Measurements from ENCODE around the gene GALNT7. TPM values are rescaled to one million over a fixed set of nuclear protein-coding genes. Genes with fewer than 3 reads are reported as not detected.

The GALNT7 gene
- total and polyA plus RNA-seq, 10 of the 15 experiments (the other 5 are each of a cell fraction or from before 2014, with no cell fraction given) = 14.2 to 33.2 (median 28.9) TPM

GRCh38 chr4:173248690-173249089, 80.1 kb downstream of the GALNT7 start (continued):
- TF ChIP-seq IKZF2 (IDR thresholded peaks at IDR 0.05) = no peak

GRCh38 chr4:173252024-173252935, 83.7 kb downstream of the GALNT7 start:
- BruUV-seq (replicated peaks) = no TSS peak
- FAIRE-seq (peak; percentile 49), DNase-seq (ENCODE audit: low read depth, low spot score) (peak; percentile 68), ATAC-seq (peak; percentile 51)
- in situ Hi-C loops (cut with MboI) = no loop called here
- peaks cover 0 to 5% of the 10 kb centered on the region in 2 experiments; a peak in 2 of 4 replicates for H3K36me3 ChIP-seq (ENCODE audit: control insufficient read depth in 2 of 2, insufficient read depth in 2 of 2, low read length in 1 of 2)
- H3K79me2 ChIP-seq (ENCODE audit: control insufficient read depth, insufficient read depth, low read length) = peaks cover 23% of the 10 kb centered on the region
- H3K4me2 ChIP-seq (ENCODE audit: control insufficient read depth, insufficient read depth) = no peak overlapping the region; the same call in 1 of the 2 replicates
- peak overlapping the region; percentile 61 for H3K27ac ChIP-seq (ENCODE audit: control insufficient read depth, insufficient read depth)
- ChIA-PET RAD21 (ENCODE audit: unreplicated experiment) (interaction anchor here (0.6 kb wide), 1 partner anchor 11 kb away, joined by 3 read pairs; no protein-coding TSS in a partner anchor), CTCF (interaction anchor here (1.0 to 6.2 kb wide), 2 partner anchors 85 to 230 kb away, joined by 3 to 127 read pairs; no protein-coding TSS in a partner anchor), POLR2A (interaction anchor here (0.5 to 0.9 kb wide), 3 partner anchors 82 to 810 kb away, joined by 3 read pairs; no protein-coding TSS in a partner anchor), SMC1A (ENCODE audit: uncharacterized antibody, unreplicated experiment) (interaction anchor here (0.8 to 2.5 kb wide), 5 partner anchors 57 to 239 kb away, joined by 3 to 18 read pairs (median 3); partner anchors contain the start of gene GALNT7)
- H3K9me3 ChIP-seq (replicated peaks; ENCODE audit: control insufficient read depth, insufficient read depth, low read length) = no peaks in the 10 kb centered on the region; the same call in 2 of the 3 replicates
- intact Hi-C loops (cut with micrococcal nuclease; ENCODE audit: unreplicated experiment) = loop anchor here (10.0 kb wide), 1 partner anchor 357 kb away; no protein-coding TSS in a partner anchor
- H3K27me3 ChIP-seq (replicated peaks in 1 of 2; ENCODE audit: control insufficient read depth in 2 of 2, insufficient read depth in 2 of 2, low read length in 1 of 2) = no peaks in the 10 kb centered on the region
- H3K9ac ChIP-seq (ENCODE audit: control insufficient read depth, insufficient read depth, low read length) = no peak overlapping the region
- H4K20me1 ChIP-seq (ENCODE audit: control insufficient read depth, insufficient read depth) = no peaks in the 10 kb centered on the region
- no peak overlapping the region for H3K4me3 ChIP-seq
- 30% methylated on average over 6 of the region's 6 CpGs for WGBS (ENCODE audit: insufficient coverage, insufficient replicate concordance, low lambda C conversion rate, missing lambda C conversion rate)
- no peak overlapping the region for H2AFZ ChIP-seq (ENCODE audit: control insufficient read depth, low read depth, low read length)
- peaks cover 26% of the 10 kb centered on the region for H3K4me1 ChIP-seq (ENCODE audit: control insufficient read depth, insufficient read depth, low read length)
- TF ChIP-seq TCF3 (IDR thresholded peaks at IDR 0.05; ENCODE audit: borderline replicate concordance, insufficient read depth, low read depth, low read length) = peak; percentile 93; the same call in 1 of the 2 replicates
- TF ChIP-seq SMARCA5 (IDR thresholded peaks at IDR 0.05) = no peak
- peak; percentile 71; the same call in 1 of the 2 replicates for TF ChIP-seq ZBED1 (IDR thresholded peaks at IDR 0.05; ENCODE audit: borderline replicate concordance)
- peak; percentile 82 for TF ChIP-seq REST (IDR thresholded peaks at IDR 0.05; ENCODE audit: low read depth, low read length)
- no peak for TF ChIP-seq NFYB (IDR thresholded peaks at IDR 0.05; ENCODE audit: insufficient read depth, low read depth, low read length)
- TF ChIP-seq YY1 (IDR thresholded peaks at IDR 0.05; ENCODE audit: low read depth, low read length) = no peak
- TF ChIP-seq PRDM15 (CRISPR knock-in tag; IDR thresholded peaks at IDR 0.05) = no peak
- peak; percentile 46; the same call in 1 of the 2 replicates for TF ChIP-seq PKNOX1 (IDR thresholded peaks at IDR 0.05)
- peak; percentile 76 for TF ChIP-seq EED (IDR thresholded peaks at IDR 0.05; ENCODE audit: low read depth)
- TF ChIP-seq TARDBP (IDR thresholded peaks at IDR 0.05; ENCODE audit: borderline replicate concordance) = peak; percentile 60; the same call in 1 of the 2 replicates
- peak; percentile 97 for TF ChIP-seq RUNX3 (IDR thresholded peaks at IDR 0.05; ENCODE audit: low read length)

All from GM12878 (cell line).